Measurements from ENCODE around the gene SANBR. TPM values are rescaled to one million over a fixed set of nuclear protein-coding genes. Genes with fewer than 3 reads are reported as not detected.

Gene SANBR
- total RNA-seq, 2 donors from 2014 or later = 27.8 to 31.9 TPM

GRCh38 chr2:61074100-61074499 is 8.4 kb downstream of the SANBR start:
- Histone ChIP-seq H3K27ac (ENCODE audit: low read depth, low read length) (no peak overlapping the region), H3K9ac (ENCODE audit: extremely low read depth, low read length, poor library complexity, severe bottlenecking) (no peak overlapping the region), H3K9me3 (ENCODE audit: control insufficient read depth, low read length) (no peaks in the 10 kb centered on the region), H3K4me3 (ENCODE audit: low read length) (no peak overlapping the region), H3K27me3 (ENCODE audit: control insufficient read depth, insufficient read depth, low read length, poor library complexity, severe bottlenecking) (no peaks in the 10 kb centered on the region), H3K36me3 (ENCODE audit: control insufficient read depth, insufficient read depth, low read length) (peaks cover 77% of the 10 kb centered on the region), H3K4me1 (ENCODE audit: control insufficient read depth, insufficient read depth, low read length) (no peaks in the 10 kb centered on the region)
- 100% methylated on average over 1 of the region's 1 CpG for WGBS, 2 experiments (ENCODE audit: insufficient coverage in 1 of 2, insufficient read length in 1 of 2)
- DNase-seq = no peak
- Mint-ChIP-seq H3K27ac (no peak overlapping the region), H3K4me1 (no peaks in the 10 kb centered on the region), H3K27me3 (ENCODE audit: insufficient read depth) (no peaks in the 10 kb centered on the region), H3K4me3 (no peak overlapping the region), H3K9me3 (no peaks in the 10 kb centered on the region), H3K36me3 (ENCODE audit: low read depth) (peaks cover 58% of the 10 kb centered on the region)
- no peak for TF ChIP-seq CTCF (conservative IDR thresholded peaks at IDR 0.05)

- H3K36me3 ChIP-seq (ENCODE audit: control insufficient read depth, insufficient read depth, low read length) = peaks cover 57% of the 10 kb centered on the region
- H3K27ac Mint-ChIP-seq = no peak overlapping the region
- no peak overlapping the region for H3K4me3 Mint-ChIP-seq
- H3K9me3 ChIP-seq (ENCODE audit: control insufficient read depth, low read length) = no peaks in the 10 kb centered on the region
- H3K27me3 ChIP-seq (ENCODE audit: control insufficient read depth, insufficient read depth, low read length, poor library complexity, severe bottlenecking) = no peaks in the 10 kb centered on the region
- H3K4me3 ChIP-seq (ENCODE audit: low read length) = no peak overlapping the region
- H3K36me3 Mint-ChIP-seq (ENCODE audit: low read depth) = peaks cover 48% of the 10 kb centered on the region
- H3K9me3 Mint-ChIP-seq = no peaks in the 10 kb centered on the region
- no peaks in the 10 kb centered on the region for H3K4me1 Mint-ChIP-seq
- 96% methylated on average over 1 of the region's 1 CpG; no CpG with 5 or more reads in 1 of the 2 experiments for WGBS, 2 experiments (ENCODE audit: insufficient coverage in 1 of 2, insufficient read length in 1 of 2)
- no peak for TF ChIP-seq CTCF (conservative IDR thresholded peaks at IDR 0.05)
- H3K27ac ChIP-seq (ENCODE audit: low read depth, low read length) = no peak overlapping the region
- no peak overlapping the region for H3K9ac ChIP-seq (ENCODE audit: extremely low read depth, low read length, poor library complexity, severe bottlenecking)
- no peaks in the 10 kb centered on the region for H3K4me1 ChIP-seq (ENCODE audit: control insufficient read depth, insufficient read depth, low read length)
- DNase-seq = no peak
- no peaks in the 10 kb centered on the region for H3K27me3 Mint-ChIP-seq (ENCODE audit: insufficient read depth)
These were observed 20.2 kb downstream of the SANBR start for GRCh38 chr2:61085883-61086282.

- H3K4me1 ChIP-seq (ENCODE audit: control insufficient read depth, insufficient read depth, low read length) = no peaks in the 10 kb centered on the region
- no peaks in the 10 kb centered on the region for H3K4me1 Mint-ChIP-seq
- H3K36me3 Mint-ChIP-seq (ENCODE audit: low read depth) = peaks cover 48% of the 10 kb centered on the region
- TF ChIP-seq CTCF (conservative IDR thresholded peaks at IDR 0.05) = no peak
- no peaks in the 10 kb centered on the region for H3K9me3 ChIP-seq (ENCODE audit: control insufficient read depth, low read length)
- no peak overlapping the region for H3K4me3 Mint-ChIP-seq
- H3K27ac Mint-ChIP-seq = no peak overlapping the region
- no peak overlapping the region for H3K27ac ChIP-seq (ENCODE audit: low read depth, low read length)
- no peak overlapping the region for H3K4me3 ChIP-seq (ENCODE audit: low read length)
- H3K9ac ChIP-seq (ENCODE audit: extremely low read depth, low read length, poor library complexity, severe bottlenecking) = no peak overlapping the region
- H3K27me3 ChIP-seq (ENCODE audit: control insufficient read depth, insufficient read depth, low read length, poor library complexity, severe bottlenecking) = no peaks in the 10 kb centered on the region
- no peaks in the 10 kb centered on the region for H3K27me3 Mint-ChIP-seq (ENCODE audit: insufficient read depth)
- no peak for DNase-seq
- no peaks in the 10 kb centered on the region for H3K9me3 Mint-ChIP-seq
- peaks cover 54% of the 10 kb centered on the region for H3K36me3 ChIP-seq (ENCODE audit: control insufficient read depth, insufficient read depth, low read length)
These were observed 24.1 kb downstream of the SANBR start for GRCh38 chr2:61089797-61090196.

All from endodermal cell (in vitro differentiated cells).